ENCODE measurements around the gene HDC. TPM values are rescaled to one million over a fixed set of nuclear protein-coding genes. Genes with fewer than 3 reads are reported as not detected.

The HDC gene
- polyA plus RNA-seq, 1 donor from 2014 or later = not detected

DNA sequence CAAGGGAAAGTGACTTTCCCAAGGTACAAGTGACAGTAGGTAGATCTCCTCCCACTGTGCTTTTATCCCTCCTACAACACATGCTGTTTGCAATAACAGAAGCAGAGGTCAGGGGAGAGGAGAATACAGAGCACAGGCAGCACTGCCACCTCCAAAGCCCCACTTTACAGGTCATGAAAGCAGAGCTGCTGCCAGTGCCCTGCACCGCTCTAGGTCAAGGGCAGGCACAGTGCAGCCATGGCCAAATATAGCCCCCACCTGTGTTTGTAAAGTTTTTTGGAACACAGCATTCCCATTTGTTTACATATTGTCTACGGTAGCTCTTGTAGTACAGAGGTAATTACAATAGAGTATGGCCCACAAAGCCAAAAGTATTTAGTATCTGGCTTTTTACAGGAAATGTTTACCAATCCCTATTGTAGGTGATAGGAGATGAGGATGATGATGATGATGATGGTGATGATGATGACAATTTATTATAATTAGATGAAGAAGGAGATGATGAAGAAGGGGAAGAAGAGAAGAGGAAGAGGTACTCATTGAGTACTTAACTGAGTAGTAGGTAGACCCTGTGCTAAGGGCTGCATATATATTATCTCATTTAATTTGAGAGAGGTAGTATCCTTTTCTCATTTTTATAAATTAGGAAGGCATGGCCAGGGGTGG is 20.4 kb downstream of the HDC start:
- Mint-ChIP-seq H3K9me3 (no peaks in the 10 kb centered on the region), H3K27ac (no peak overlapping the region), H3K4me3 (no peak overlapping the region), H3K36me3 (no peaks in the 10 kb centered on the region), H3K4me1 (peaks cover 12 to 18% (median 14%) of the 10 kb centered on the region in 3 donors), H3K27me3 (no peaks in the 10 kb centered on the region)

DNA sequence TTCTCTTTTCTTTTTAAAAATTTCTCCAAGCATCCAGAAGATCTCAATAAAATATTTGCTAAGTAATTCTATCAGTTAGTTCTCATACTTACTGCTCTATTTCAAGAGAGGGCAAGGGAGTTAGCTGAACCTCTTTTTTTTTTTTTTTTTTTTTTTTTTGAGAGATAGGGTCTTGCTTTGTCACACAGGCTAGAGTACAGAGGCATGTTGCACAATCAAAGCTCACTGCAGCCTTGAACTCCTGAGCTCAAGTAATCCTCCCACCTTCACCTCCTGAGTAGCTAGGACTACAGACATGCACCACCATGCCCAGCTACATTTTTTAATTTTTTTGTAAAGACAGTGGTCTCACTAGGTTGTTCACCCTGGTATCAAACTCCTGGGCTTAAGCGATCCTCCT is 21.4 kb downstream of the HDC start:
- Mint-ChIP-seq H3K4me1 (peaks cover 12 to 17% (median 12%) of the 10 kb centered on the region in 3 donors), H3K9me3 (no peaks in the 10 kb centered on the region), H3K27me3 (no peaks in the 10 kb centered on the region), H3K4me3 (no peak overlapping the region), H3K27ac (no peak overlapping the region), H3K36me3 (no peaks in the 10 kb centered on the region)

DNA sequence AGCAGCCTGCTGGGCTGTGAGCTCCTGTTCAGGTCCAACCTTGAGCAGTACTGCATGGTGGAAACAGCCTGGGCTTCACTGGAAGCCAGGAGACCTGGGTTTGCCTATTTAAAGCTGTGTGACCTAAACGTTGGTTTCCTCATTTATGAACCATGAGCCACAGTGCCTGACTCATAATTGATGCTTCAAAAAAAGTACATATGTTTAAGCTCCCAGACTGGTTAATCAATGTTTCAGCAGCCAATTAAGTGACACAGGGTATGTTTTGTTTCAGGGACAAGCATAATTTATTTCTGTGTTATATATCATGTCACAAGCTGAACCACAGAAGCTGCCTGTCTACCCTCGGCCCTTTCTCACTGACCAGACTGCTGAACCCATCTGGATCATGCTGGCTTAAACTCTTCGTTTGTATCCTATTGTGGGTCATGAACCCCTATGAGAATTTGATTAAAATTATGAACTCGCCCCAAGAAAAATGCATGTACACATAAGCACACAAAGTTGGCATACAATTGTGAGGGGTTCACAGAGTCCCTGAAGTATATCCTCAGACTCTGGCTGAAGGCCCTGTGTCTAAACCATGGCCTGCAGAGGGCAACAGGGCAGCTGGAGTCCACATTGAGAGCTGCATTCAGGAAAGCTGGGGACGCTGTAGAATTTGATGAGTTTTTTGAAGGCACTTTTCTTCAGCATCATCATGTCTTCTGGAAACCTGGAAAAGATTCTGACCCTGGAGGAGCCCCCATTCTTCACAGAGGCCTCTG is 23.7 kb downstream of the HDC start:
- H3K36me3 Mint-ChIP-seq = no peaks in the 10 kb centered on the region
- H3K9me3 Mint-ChIP-seq = no peaks in the 10 kb centered on the region
- H3K27me3 Mint-ChIP-seq = no peaks in the 10 kb centered on the region
- no peak overlapping the region for H3K4me3 Mint-ChIP-seq
- no peak overlapping the region for H3K27ac Mint-ChIP-seq
- peaks cover 0 to 4% (median 4%) of the 10 kb centered on the region in 3 donors for H3K4me1 Mint-ChIP-seq

DNA sequence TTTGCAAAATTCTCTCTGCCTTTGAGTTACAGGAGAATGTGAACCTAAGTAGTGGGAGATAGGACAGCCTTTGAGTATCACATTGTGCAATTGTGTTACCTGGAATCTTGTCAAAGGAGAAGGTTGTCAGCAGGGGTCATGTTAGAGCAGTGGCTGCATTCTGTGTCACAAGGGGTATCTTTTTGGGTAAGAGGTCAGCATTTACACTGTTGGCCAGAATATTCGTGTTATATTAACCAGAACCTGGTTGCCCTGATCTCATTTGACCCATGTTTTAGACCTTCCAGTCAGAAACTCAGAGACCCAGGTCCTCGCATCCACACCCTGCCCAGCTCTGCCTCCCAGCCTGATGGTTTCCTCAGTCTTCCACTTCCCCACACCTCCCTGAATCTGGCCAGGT is 27.3 kb downstream of the HDC start:
- Mint-ChIP-seq H3K27me3 (no peaks in the 10 kb centered on the region), H3K4me1 (no peaks in the 10 kb centered on the region), H3K27ac (no peak overlapping the region), H3K9me3 (no peaks in the 10 kb centered on the region), H3K36me3 (no peaks in the 10 kb centered on the region), H3K4me3 (no peak overlapping the region)

DNA sequence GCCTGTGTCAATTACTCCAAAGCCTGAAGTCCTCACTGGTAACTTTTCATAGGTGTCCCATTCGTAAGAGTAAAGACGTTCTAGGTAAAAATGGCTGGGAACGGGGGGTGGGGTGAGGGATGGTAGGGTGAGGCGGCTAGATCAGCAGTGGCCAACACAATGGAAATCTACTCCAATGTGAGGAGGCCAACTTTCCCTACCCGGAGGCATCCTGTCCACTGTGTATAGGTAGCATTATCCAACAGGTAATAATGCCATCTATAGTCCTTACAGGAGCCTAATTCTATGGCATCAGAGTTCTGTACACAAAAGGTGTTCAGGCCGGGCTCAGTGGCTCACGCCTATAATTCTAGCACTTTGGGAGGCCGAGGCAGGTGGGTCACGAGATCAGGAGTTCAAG is 29.1 kb downstream of the HDC start:
- no peaks in the 10 kb centered on the region for H3K4me1 Mint-ChIP-seq
- no peaks in the 10 kb centered on the region for H3K27me3 Mint-ChIP-seq
- H3K4me3 Mint-ChIP-seq = no peak overlapping the region
- no peaks in the 10 kb centered on the region for H3K9me3 Mint-ChIP-seq
- no peaks in the 10 kb centered on the region for H3K36me3 Mint-ChIP-seq
- no peak overlapping the region for H3K27ac Mint-ChIP-seq

DNA sequence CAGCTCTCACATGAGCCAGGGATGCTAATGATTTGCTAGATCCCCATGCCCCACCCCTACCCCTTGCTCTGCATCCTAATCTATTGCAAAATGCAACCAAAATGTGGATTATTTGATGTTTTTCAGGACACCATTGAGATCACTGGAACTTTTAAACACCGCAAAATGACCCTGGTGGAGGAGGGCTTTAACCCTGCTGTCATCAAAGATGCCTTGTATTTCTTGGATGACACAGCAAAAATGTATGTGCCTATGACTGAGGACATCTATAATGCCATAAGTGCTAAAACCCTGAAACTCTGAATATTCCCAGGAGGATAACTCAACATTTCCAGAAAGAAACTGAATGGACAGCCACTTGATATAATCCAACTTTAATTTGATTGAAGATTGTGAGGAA is 29.7 kb downstream of the HDC start:
- Mint-ChIP-seq H3K27ac (no peak overlapping the region), H3K4me1 (no peaks in the 10 kb centered on the region), H3K9me3 (no peaks in the 10 kb centered on the region), H3K27me3 (no peaks in the 10 kb centered on the region), H3K36me3 (no peaks in the 10 kb centered on the region), H3K4me3 (no peak overlapping the region)

DNA sequence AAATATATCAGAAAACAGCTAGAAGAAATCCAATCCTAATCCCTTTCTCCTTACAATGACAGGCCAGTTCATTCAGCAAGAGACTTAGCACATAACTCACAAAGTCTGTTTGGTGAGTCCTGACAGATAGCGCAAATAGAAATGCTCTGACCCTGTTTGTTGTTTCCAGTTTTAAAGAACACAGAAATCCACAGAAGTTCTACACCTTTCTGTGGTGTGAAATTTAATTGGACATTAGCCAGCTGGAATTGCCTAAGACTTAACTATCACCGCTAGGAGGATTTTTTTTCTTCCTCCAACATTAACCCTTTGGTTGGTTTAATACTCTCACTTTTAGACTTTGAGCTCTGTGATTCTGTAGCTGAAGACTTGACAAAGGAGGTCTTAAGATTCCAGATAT is 30.8 kb downstream of the HDC start:
- Mint-ChIP-seq H3K27me3 (no peaks in the 10 kb centered on the region), H3K9me3 (no peaks in the 10 kb centered on the region), H3K27ac (no peak overlapping the region), H3K36me3 (peaks cover 4% of the 10 kb centered on the region), H3K4me3 (no peak overlapping the region), H3K4me1 (no peaks in the 10 kb centered on the region)

DNA sequence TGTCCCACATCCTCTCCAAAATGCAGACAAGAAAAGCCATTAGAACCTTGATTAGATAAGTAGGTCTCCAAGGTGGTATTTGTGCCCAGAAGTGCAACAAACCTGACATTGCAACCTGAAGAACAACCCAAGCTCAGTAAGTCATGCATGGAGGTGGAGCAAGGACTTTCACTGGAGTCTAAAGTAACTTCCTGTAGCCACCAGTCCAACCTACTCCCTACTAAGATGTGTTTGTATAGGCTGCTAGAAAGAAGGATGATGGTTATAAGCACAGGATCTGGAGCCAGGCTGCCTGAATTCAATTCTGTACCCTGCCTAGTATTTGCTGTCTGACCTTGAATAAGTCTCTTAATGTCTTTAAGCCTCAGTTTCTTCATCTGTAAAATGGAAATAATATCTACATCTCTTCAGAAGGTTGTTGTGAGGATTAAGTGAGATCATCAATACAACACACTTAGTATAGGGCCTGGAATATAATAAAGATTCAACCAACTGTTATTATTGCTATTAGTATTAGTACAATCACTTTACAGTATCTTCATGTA is 32.3 kb downstream of the HDC start:
- Mint-ChIP-seq H3K27ac (no peak overlapping the region), H3K36me3 (peaks cover 4% of the 10 kb centered on the region), H3K4me1 (no peaks in the 10 kb centered on the region), H3K4me3 (no peak overlapping the region), H3K9me3 (no peaks in the 10 kb centered on the region), H3K27me3 (no peaks in the 10 kb centered on the region)

DNA sequence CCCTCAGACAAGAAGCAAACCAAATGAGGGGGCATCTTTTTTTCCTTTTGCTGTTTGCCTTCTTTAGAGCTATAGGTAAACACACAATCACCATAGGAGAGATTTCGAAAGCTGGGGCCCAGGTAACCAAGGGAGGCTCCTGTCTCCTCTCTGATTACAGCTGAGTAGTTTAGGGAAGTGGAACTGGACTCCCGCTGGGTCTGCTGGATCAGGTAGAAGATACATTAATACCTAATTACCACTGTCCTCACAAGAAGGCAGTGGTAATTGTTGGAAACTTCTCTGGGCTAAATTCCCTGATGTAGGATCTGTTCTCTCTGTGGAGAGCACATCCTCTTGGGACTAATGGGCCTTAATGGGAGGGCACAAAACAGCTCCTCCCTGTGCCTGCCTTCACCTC is 32.7 kb downstream of the HDC start:
- no peak overlapping the region for H3K27ac Mint-ChIP-seq

DNA sequence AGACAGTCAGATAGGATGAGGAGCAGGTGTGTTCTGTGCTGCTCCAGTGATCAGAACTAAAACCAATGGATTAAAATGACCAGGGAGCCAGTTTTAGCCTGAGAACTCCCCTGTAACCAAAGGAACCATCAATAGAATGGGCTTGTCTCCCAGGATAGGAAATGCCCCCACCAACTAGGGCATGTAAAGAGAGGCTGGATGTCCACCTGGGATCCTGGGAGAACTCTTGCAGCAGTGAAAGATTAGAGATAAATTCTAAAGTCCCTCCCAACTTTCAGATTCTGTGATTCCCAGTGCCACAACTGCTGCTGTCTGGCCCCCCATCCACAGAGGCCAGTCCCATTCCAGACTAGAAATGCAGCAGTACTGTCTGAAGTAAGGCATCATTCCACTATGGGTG is 33.8 kb downstream of the HDC start:
- no peak overlapping the region for H3K27ac Mint-ChIP-seq
- H3K27me3 Mint-ChIP-seq = no peaks in the 10 kb centered on the region
- no peaks in the 10 kb centered on the region for H3K9me3 Mint-ChIP-seq
- H3K4me3 Mint-ChIP-seq = no peak overlapping the region
- H3K36me3 Mint-ChIP-seq = peaks cover 4% of the 10 kb centered on the region
- no peaks in the 10 kb centered on the region for H3K4me1 Mint-ChIP-seq

More for the DNA sequence above, 32.7 kb downstream of the HDC start:
- H3K27me3 Mint-ChIP-seq = no peaks in the 10 kb centered on the region
- H3K4me1 Mint-ChIP-seq = no peaks in the 10 kb centered on the region
- no peak overlapping the region for H3K4me3 Mint-ChIP-seq
- peaks cover 4% of the 10 kb centered on the region for H3K36me3 Mint-ChIP-seq
- H3K9me3 Mint-ChIP-seq = no peaks in the 10 kb centered on the region

DNA sequence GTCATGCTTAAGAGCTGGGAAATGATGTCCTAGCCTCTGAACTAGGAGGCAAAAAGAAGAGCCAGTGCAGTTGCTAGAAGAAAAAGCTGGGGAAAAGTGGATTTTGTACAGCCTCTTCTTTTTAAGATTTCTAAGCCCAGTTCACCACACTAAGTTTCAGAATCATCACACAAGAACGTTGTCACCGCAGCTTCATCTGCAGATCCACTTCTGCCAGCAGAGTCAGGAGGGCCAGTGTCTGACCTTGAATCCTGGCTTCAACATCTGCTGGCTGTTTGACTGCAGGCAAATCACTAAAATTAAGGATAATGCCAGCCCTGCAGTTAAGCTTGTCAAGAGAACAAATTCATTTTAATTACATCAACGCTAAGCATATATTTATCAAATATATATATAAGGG is 36.2 kb downstream of the HDC start:
- Mint-ChIP-seq H3K27ac (no peak overlapping the region), H3K36me3 (peaks cover 4% of the 10 kb centered on the region), H3K4me3 (no peak overlapping the region)

DNA sequence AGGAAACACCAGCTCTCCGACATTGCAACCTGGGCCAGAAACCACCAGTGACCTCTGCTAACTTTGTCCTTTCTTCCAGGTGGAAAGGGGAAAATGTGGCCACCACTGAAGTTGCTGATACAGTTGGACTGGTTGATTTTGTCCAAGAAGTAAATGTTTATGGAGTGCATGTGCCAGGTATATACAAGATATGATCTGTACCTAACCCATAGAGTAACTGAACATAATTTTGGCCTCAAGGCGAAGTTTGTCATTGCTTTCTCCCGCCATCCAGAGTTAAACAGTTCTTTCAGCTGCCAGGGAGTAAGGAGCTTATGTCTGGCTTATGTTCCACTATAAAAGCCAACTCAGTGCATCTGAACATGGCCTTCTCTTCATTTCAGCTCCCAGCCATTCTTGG is 36.7 kb downstream of the HDC start:
- H3K9me3 Mint-ChIP-seq = no peaks in the 10 kb centered on the region
- no peak overlapping the region for H3K4me3 Mint-ChIP-seq
- no peak overlapping the region for H3K27ac Mint-ChIP-seq
- H3K36me3 Mint-ChIP-seq = peaks cover 4% of the 10 kb centered on the region
- H3K4me1 Mint-ChIP-seq = no peaks in the 10 kb centered on the region
- H3K27me3 Mint-ChIP-seq = no peaks in the 10 kb centered on the region

More for the DNA sequence above, 36.2 kb downstream of the HDC start:
- Mint-ChIP-seq H3K27me3 (no peaks in the 10 kb centered on the region), H3K9me3 (no peaks in the 10 kb centered on the region), H3K4me1 (no peaks in the 10 kb centered on the region)

DNA sequence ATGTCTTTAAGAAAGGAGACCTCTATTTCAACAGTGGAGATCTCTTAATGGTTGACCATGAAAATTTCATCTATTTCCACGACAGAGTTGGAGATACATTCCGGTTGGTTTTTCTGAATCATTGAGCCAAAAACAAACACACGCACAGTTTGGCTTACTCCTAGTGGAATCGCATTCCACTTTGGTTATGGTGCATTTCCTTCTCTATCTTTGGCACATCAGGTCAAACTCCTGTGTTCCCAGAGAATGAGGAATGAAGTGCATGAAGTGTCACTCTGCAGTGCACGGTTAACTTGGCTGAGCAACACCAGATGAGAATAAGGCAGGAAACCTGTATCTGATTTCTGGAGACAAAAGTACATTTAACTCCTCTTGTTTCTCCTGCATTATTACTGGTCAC is 38.5 kb downstream of the HDC start:
- no peak overlapping the region for H3K27ac Mint-ChIP-seq
- H3K4me3 Mint-ChIP-seq = no peak overlapping the region
- peaks cover 0 to 4% (median 0%) of the 10 kb centered on the region in 3 donors for H3K4me1 Mint-ChIP-seq
- H3K27me3 Mint-ChIP-seq = no peaks in the 10 kb centered on the region
- peaks cover 4% of the 10 kb centered on the region for H3K36me3 Mint-ChIP-seq
- no peaks in the 10 kb centered on the region for H3K9me3 Mint-ChIP-seq

DNA sequence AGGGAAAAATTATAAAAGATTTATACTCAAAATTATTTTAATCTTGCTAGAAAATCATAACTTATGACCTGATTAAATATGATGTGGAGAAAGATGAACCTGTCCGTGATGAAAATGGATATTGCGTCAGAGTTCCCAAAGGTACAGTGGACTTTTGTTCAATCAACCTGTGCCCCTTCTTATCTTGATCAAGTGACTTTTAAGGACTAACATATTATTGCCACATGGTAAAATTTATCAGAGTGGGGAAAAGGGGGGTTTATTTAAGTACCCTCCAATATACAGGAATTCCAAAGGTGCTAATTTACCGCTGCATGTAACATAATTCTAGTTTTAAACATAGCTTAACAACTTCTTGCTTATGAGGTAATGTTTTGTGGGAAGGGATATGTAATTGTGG is 39.6 kb downstream of the HDC start:
- Mint-ChIP-seq H3K27me3 (no peaks in the 10 kb centered on the region), H3K27ac (no peak overlapping the region)

DNA sequence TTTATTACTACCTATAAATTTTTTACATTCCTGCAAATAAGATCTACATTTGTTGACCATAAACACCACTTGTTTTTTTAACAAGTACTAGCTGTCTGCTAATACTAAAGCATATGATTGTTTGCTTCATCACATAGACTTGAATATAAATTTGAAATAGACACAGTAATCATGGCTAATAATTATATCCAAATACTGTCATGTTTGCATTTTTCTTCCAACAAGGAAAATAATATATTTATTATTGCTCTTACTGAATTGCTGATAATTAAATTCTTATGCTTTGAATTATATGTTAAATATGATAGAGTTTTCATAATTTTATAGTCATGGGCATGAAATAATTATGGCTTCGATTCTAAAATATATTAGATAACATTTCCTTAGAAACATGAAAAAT is 40.5 kb downstream of the HDC start:
- Mint-ChIP-seq H3K4me1 (peaks cover 0 to 4% (median 0%) of the 10 kb centered on the region in 3 donors), H3K27ac (no peak overlapping the region), H3K9me3 (no peaks in the 10 kb centered on the region)

More for the DNA sequence above, 39.6 kb downstream of the HDC start:
- Mint-ChIP-seq H3K4me3 (no peak overlapping the region), H3K36me3 (peaks cover 4% of the 10 kb centered on the region), H3K9me3 (no peaks in the 10 kb centered on the region), H3K4me1 (peaks cover 0 to 4% (median 0%) of the 10 kb centered on the region in 3 donors)

DNA sequence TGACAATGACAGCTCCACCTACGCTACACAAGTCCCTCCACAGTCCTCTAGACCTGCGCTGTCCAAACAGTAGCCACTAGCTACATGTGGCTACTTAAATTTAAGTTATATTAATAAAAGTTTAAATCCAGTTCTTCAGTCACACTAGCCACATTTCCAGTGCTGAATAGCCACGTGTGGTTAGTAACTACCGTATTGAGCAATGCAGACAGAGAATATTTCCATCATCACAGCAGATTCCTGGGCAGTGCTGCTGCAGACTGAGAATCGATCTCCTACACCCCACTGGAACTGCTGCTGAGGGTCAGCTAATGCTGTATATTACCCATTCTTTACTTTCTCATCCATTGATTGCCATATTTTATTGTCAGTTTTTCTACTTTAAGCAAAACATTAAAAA is 40.9 kb downstream of the HDC start:
- Mint-ChIP-seq H3K36me3 (no peaks in the 10 kb centered on the region), H3K4me1 (peaks cover 0 to 4% (median 0%) of the 10 kb centered on the region in 3 donors), H3K4me3 (no peak overlapping the region), H3K27me3 (no peaks in the 10 kb centered on the region), H3K9me3 (no peaks in the 10 kb centered on the region), H3K27ac (no peak overlapping the region)

More for the DNA sequence above, 40.5 kb downstream of the HDC start:
- H3K36me3 Mint-ChIP-seq = no peaks in the 10 kb centered on the region
- H3K4me3 Mint-ChIP-seq = no peak overlapping the region
- no peaks in the 10 kb centered on the region for H3K27me3 Mint-ChIP-seq
